H1 (cell line): Measurements from ENCODE around the gene ST7L. TPM values are rescaled to one million over a fixed set of nuclear protein-coding genes. Genes with fewer than 3 reads are reported as not detected.

Source experiments
- CTCF ChIA-PET: fragments of 300-600 bp; sonication (Branson Sonifier 250); formaldehyde crosslinking; loops from one replicate; lab custom pipeline; 2021; ENCODE audit not compliant: partially characterized antibody; lab: Charles Lee
- POLR2A ChIA-PET: fragments of 300-600 bp; sonication (Branson Sonifier 250); formaldehyde crosslinking; loops from one replicate; lab custom pipeline; 2021; ENCODE audit warnings: inconsistent platforms; ENCODE audit not compliant: partially characterized antibody; lab: Charles Lee
- DNase-seq, 2 experiments: peaks; one replicate each; pipeline versions ENCODE4 v3.0.0 to v3.0.0-alpha.2; 2010 to 2022; ENCODE audit warnings: low spot score in 2 of 2, low read depth in 1 of 2, mixed read lengths in 1 of 2
- FAIRE-seq: peaks from 2 replicates; lab custom pipeline; 2011; peaks lifted over from hg19 to GRCh38; lab: Jason Lieb, UNC
- H2AFZ ChIP-seq: 2 replicates; pipeline ENCODE4 v1.8.1; 2012; ENCODE audit warnings: low read length, inconsistent platforms
- H2AK5ac ChIP-seq: 2 replicates; pipeline ENCODE4 v1.6.1; 2013; ENCODE audit warnings: low read depth, low read length
- H2BK120ac ChIP-seq: replicated peaks from 2 replicates; pipeline ENCODE3; 2013; ENCODE audit warnings: low read depth, low read length, inconsistent platforms
- H2BK12ac ChIP-seq: 2 replicates; pipeline ENCODE4 v1.6.1; 2013; ENCODE audit warnings: low read depth, low read length
- H2BK15ac ChIP-seq: 2 replicates; pipeline ENCODE4 v1.6.1; 2013; ENCODE audit warnings: low read length
- H2BK20ac ChIP-seq: 2 replicates; pipeline ENCODE4 v1.6.1; 2013; ENCODE audit warnings: low read length
- H2BK5ac ChIP-seq: 2 replicates; pipeline ENCODE4 v1.6.1; 2013; ENCODE audit warnings: low read depth, low read length
- H3K14ac ChIP-seq: 2 replicates; pipeline ENCODE4 v1.6.1; 2013; ENCODE audit warnings: inconsistent platforms; ENCODE audit not compliant: insufficient read length
- H3K18ac ChIP-seq: 2 replicates; pipeline ENCODE4 v1.6.1; 2013; ENCODE audit warnings: low read length; ENCODE audit errors: extremely low read depth
- H3K23ac ChIP-seq: 2 replicates; pipeline ENCODE4 v1.6.1; 2013; ENCODE audit warnings: inconsistent platforms; ENCODE audit not compliant: insufficient read length
- H3K23me2 ChIP-seq: 2 replicates; pipeline ENCODE4 v1.6.1; 2013; ENCODE audit warnings: low read depth, low read length
- H3K27ac ChIP-seq: 2 replicates; pipeline ENCODE4 v1.6.1; 2011; ENCODE audit warnings: low read depth, low read length, inconsistent platforms
- H3K27me3 ChIP-seq, 4 experiments: replicated peaks in 1 of 4; 1 replicate in 1 of 4; 2 replicates in 3 of 4; pipeline versions ENCODE4 v1.6.1 to v1.8.1; 2011 to 2013; ENCODE audit warnings: low read length in 3 of 4, mild to moderate bottlenecking in 3 of 4, inconsistent platforms in 2 of 4, mixed read lengths in 2 of 4, moderate library complexity in 1 of 4; ENCODE audit not compliant: control insufficient read depth in 3 of 4, insufficient read depth in 3 of 4; ENCODE audit errors: extremely low read depth in 1 of 4
- H3K36me3 ChIP-seq, 4 experiments: 2 replicates each; pipeline versions ENCODE4 v1.6.1 to v1.8.1; 2011 to 2013; ENCODE audit warnings: mild to moderate bottlenecking in 4 of 4, low read length in 3 of 4, moderate library complexity in 2 of 4, control low read depth in 1 of 4, inconsistent platforms in 1 of 4; ENCODE audit not compliant: insufficient read depth in 4 of 4, control insufficient read depth in 2 of 4
- H3K4ac ChIP-seq: replicated peaks from 2 replicates; pipeline ENCODE3; 2013; ENCODE audit warnings: low read length, low read depth, mixed read lengths, inconsistent platforms; ENCODE audit not compliant: insufficient read length
- H3K4me1 ChIP-seq, 4 experiments: replicated peaks in 1 of 4; 1 replicate in 1 of 4; 2 replicates in 3 of 4; pipeline versions ENCODE4 v1.6.1 to v1.8.1; 2011 to 2013; ENCODE audit warnings: low read length in 3 of 4, inconsistent platforms in 2 of 4, mixed read lengths in 1 of 4; ENCODE audit not compliant: insufficient read depth in 4 of 4, control insufficient read depth in 3 of 4
- H3K4me2 ChIP-seq, 2 experiments: 2 replicates each; pipeline versions ENCODE4 v1.6.1 to v1.8.1; 2011 to 2013; ENCODE audit warnings: low read depth in 2 of 2, low read length in 2 of 2, control low read depth in 1 of 2, inconsistent platforms in 1 of 2, mild to moderate bottlenecking in 1 of 2; ENCODE audit not compliant: insufficient read depth in 1 of 2
- H3K4me3 ChIP-seq, 4 experiments: fragments of 200-600, 300-600 bp in 1 of 4; sonication (generic), shearing (Covaris generic), sonication (Bioruptor Twin) in 1 of 4; 2 replicates each; pipeline versions ENCODE4 v1.5.1 to v1.8.1; 2011 to 2016; ENCODE audit warnings: low read length in 4 of 4, low read depth in 3 of 4, control low read depth in 2 of 4, inconsistent platforms in 2 of 4, mild to moderate bottlenecking in 2 of 4, mixed read lengths in 1 of 4, moderate library complexity in 1 of 4; ENCODE audit not compliant: insufficient read depth in 2 of 4; ENCODE audit errors: extremely low read depth in 1 of 4
- H3K56ac ChIP-seq: replicated peaks from 2 replicates; pipeline ENCODE3; 2013; ENCODE audit warnings: low read depth, mild to moderate bottlenecking, mixed read lengths, low read length, inconsistent platforms; ENCODE audit not compliant: insufficient read length
- H3K79me1 ChIP-seq: 2 replicates; pipeline ENCODE4 v1.6.1; 2013; ENCODE audit warnings: low read depth, low read length, control low read depth
- H3K79me2 ChIP-seq, 2 experiments: 2 replicates each; pipeline versions ENCODE4 v1.6.1 to v1.8.1; 2012 to 2013; ENCODE audit warnings: low read length in 2 of 2, mild to moderate bottlenecking in 2 of 2, inconsistent platforms in 1 of 2; ENCODE audit not compliant: insufficient read depth in 2 of 2, control insufficient read depth in 1 of 2
- H3K9ac ChIP-seq, 4 experiments: replicated peaks in 1 of 4; 1 replicate in 1 of 4; 2 replicates in 3 of 4; pipeline versions ENCODE4 v1.6.1 to v1.8.1; 2011 to 2013; ENCODE audit warnings: low read depth in 3 of 4, low read length in 3 of 4, control low read depth in 2 of 4, mild to moderate bottlenecking in 2 of 4, moderate library complexity in 2 of 4, inconsistent platforms in 1 of 4; ENCODE audit errors: extremely low read depth in 1 of 4
- H3K9me3 ChIP-seq, 2 experiments: 2 replicates each; pipeline versions ENCODE4 v1.6.1 to v1.8.1; 2012 to 2013; ENCODE audit warnings: mild to moderate bottlenecking in 2 of 2, moderate library complexity in 2 of 2, control low read depth in 1 of 2, inconsistent platforms in 1 of 2, low read depth in 1 of 2, low read length in 1 of 2, mixed read lengths in 1 of 2; ENCODE audit not compliant: insufficient read depth in 2 of 2
- H4K20me1 ChIP-seq, 2 experiments: replicated peaks in 1 of 2; 2 replicates each; pipeline versions ENCODE3 to v1.8.1; 2011 to 2013; ENCODE audit warnings: inconsistent platforms in 2 of 2, low read length in 2 of 2, mild to moderate bottlenecking in 1 of 2; ENCODE audit not compliant: insufficient read depth in 2 of 2, control insufficient read depth in 1 of 2
- H4K5ac ChIP-seq: 2 replicates; pipeline ENCODE4 v1.6.1; 2013; ENCODE audit warnings: low read length, low read depth, mixed read lengths, inconsistent platforms; ENCODE audit not compliant: insufficient read length
- H4K8ac ChIP-seq: 2 replicates; pipeline ENCODE4 v1.8.0; 2013; ENCODE audit warnings: mild to moderate bottlenecking, moderate library complexity, low read length, inconsistent platforms; ENCODE audit not compliant: insufficient read depth; ENCODE audit errors: extremely low read depth
- H4K91ac ChIP-seq: replicated peaks from 2 replicates; pipeline ENCODE3; 2013; ENCODE audit warnings: low read length, mixed read lengths, inconsistent platforms; ENCODE audit not compliant: insufficient read length
- BCL11A ChIP-seq, 2 experiments: IDR thresholded peaks; one replicate each; pipeline ENCODE4 v1.6.1; 2011; ENCODE audit warnings: low read depth in 2 of 2, low read length in 2 of 2, mild to moderate bottlenecking in 2 of 2
- CEBPB ChIP-seq: IDR thresholded peaks from 2 replicates; pipeline ENCODE4 v1.6.1; 2012; ENCODE audit warnings: low read depth, low read length
- EGR1 ChIP-seq: IDR thresholded peaks from 2 replicates; pipeline ENCODE4 v1.6.1; 2011; ENCODE audit warnings: low read depth, low read length, borderline replicate concordance
- EZH2 ChIP-seq: fragments of 200-600 bp; sonication (generic); IDR thresholded peaks from 2 replicates; pipeline ENCODE4 v1.7.1; 2012; ENCODE audit warnings: low read depth, mild to moderate bottlenecking, moderate library complexity, low read length, inconsistent platforms; ENCODE audit not compliant: severe bottlenecking
- GTF2F1 ChIP-seq: IDR thresholded peaks from 2 replicates; pipeline ENCODE4 v1.6.1; 2012; ENCODE audit warnings: low read depth, low read length, improper control_type of control experiment, borderline replicate concordance
- HDAC2 ChIP-seq, 2 experiments: fragments of 300-600 bp in 1 of 2; sonication (generic) in 1 of 2; IDR thresholded peaks; 2 replicates each; pipeline ENCODE4 v1.6.1; 2011 to 2012; ENCODE audit warnings: low read depth in 2 of 2, low read length in 2 of 2, mild to moderate bottlenecking in 2 of 2, moderate library complexity in 2 of 2, borderline replicate concordance in 1 of 2, inconsistent platforms in 1 of 2
- KDM4A ChIP-seq: IDR thresholded peaks from one replicate; pipeline ENCODE4 v1.7.1; 2012; ENCODE audit warnings: low read depth, mild to moderate bottlenecking, moderate library complexity, low read length, inconsistent platforms; ENCODE audit not compliant: severe bottlenecking
- RAD21 ChIP-seq, 2 experiments: IDR thresholded peaks in 1 of 2; conservative IDR thresholded peaks in 1 of 2; 2 replicates each; pipeline ENCODE4 v1.6.1; 2011; ENCODE audit warnings: low read depth in 2 of 2, low read length in 2 of 2, improper control_type of control experiment in 1 of 2, inconsistent platforms in 1 of 2, mild to moderate bottlenecking in 1 of 2, moderate library complexity in 1 of 2
- SP2 ChIP-seq: IDR thresholded peaks from 2 replicates; pipeline ENCODE4 v1.6.1; 2012; ENCODE audit warnings: mild to moderate bottlenecking, low read length, inconsistent platforms
- SRF ChIP-seq: IDR thresholded peaks from 2 replicates; pipeline ENCODE4 v1.6.1; 2011; ENCODE audit warnings: mild to moderate bottlenecking, low read depth, low read length, moderate library complexity
- YY1 ChIP-seq: IDR thresholded peaks from 2 replicates; pipeline ENCODE4 v1.6.1; 2011; ENCODE audit warnings: low read depth, mild to moderate bottlenecking, low read length
- WGBS, 2 experiments: shearing (Covaris generic) in 1 of 2; methylation state at CpG; one replicate each; pipeline versions ENCODE4 v1.1.6 to v1.1.7; 2013 to 2015; ENCODE audit warnings: low lambda C conversion rate in 2 of 2, mixed read lengths in 2 of 2, inconsistent platforms in 1 of 2, low coverage in 1 of 2, missing lambda C conversion rate in 1 of 2; ENCODE audit not compliant: insufficient replicate concordance in 2 of 2, insufficient coverage in 1 of 2, insufficient read length in 1 of 2; ENCODE audit errors: extremely low coverage in 1 of 2, missing lambda C conversion rate in 1 of 2; 5-methylcytosine and 5-hydroxymethylcytosine counted together
- polyA plus RNA-seq, 7 experiments: library from polyadenylated mRNA; depleted of rRNA in 3 of 7; stranded (reverse) in 5 of 7; unstranded in 2 of 7; fragments of >200 nt in 5 of 7; fragments of 200-250 nt in 2 of 7; gene quantifications; 1 replicate in 5 of 7; 2 replicates in 1 of 7; 4 replicates in 1 of 7; pipeline versions ENCODE4 v1.2.1 to v1.2.3, GENCODE V29; 2011 to 2013; ENCODE audit warnings: missing spikeins in 2 of 7, mixed read lengths in 2 of 7
- total RNA-seq: library from RNA; stranded (reverse); fragmentation: NEBNext Ultra II Directional; extraction: Animal tissue kit (Norgen Biotek cat#: 25700); gene quantifications from 2 replicates; pipeline ENCODE4 v1.2.1, GENCODE V29; 2021
- TF ChIP-seq, protein P1 (sequence below): IDR thresholded peaks from 2 replicates; pipeline ENCODE4 v1.6.1; 2011; ENCODE audit warnings: low read length, improper control_type of control experiment

Gene ST7L
- total and polyA plus RNA-seq, 2 of the 8 experiments (the other 6 are each of a cell fraction or from before 2014, with no cell fraction given), result 9.6 to 16.2 TPM

DNA sequence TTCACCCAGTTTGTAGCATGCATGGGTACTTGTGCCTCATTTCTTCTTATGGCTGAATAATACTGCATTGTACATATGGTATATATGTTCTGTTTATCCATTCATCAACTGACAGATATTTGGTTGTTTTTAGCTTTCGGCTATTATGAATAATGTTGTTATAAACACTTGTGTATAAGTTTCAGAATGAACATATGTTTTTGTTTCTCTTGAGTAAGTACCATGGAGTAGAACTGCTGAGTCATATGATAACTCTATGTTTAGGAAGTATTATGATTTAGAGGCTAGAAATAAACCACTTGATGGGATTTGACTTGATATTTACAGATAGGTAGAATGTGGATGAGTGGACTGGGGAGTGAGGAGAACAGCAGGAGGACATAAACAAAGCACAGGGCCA lies 61.6 kb downstream of the ST7L start:
- Histone ChIP-seq H3K4ac (no peak overlapping the region), H2BK120ac (no peak overlapping the region), H3K9me3 (no peaks in the 10 kb centered on the region), H3K79me1 (no peaks in the 10 kb centered on the region), H4K8ac (no peak overlapping the region), H2BK12ac (no peak overlapping the region), H3K23ac (no peak overlapping the region), H2BK5ac (no peak overlapping the region), H2BK20ac (no peak overlapping the region), H3K4me1 (no peaks in the 10 kb centered on the region), H3K14ac (no peak overlapping the region), H3K23me2 (no peaks in the 10 kb centered on the region), H3K4me2 (no peak overlapping the region), H3K56ac (no peak overlapping the region), H3K36me3 (no peaks in the 10 kb centered on the region; a peak in 1 of 8 replicates), H2AFZ (no peak overlapping the region), H2AK5ac (no peak overlapping the region), H4K5ac (no peak overlapping the region), H3K4me3 (no peak overlapping the region), H3K79me2 (no peaks in the 10 kb centered on the region), H3K27ac (no peak overlapping the region), H3K18ac (no peak overlapping the region), H4K91ac (no peak overlapping the region), H2BK15ac (no peak overlapping the region), H3K9ac (no peak overlapping the region), H3K27me3 (no peaks in the 10 kb centered on the region), H4K20me1 (no peaks in the 10 kb centered on the region)
- ChIA-PET CTCF (interaction anchor here (1.7 kb wide), 1 partner anchor 15 kb away, joined by 3 read pairs; no protein-coding TSS in a partner anchor), POLR2A (no interaction called here)
- FAIRE-seq, result no peak
- DNase-seq, result no peak
- WGBS, 2 experiments, result 72% methylated on average over 1 of the region's 1 CpG; no CpG with 5 or more reads in 1 of the 2 experiments
- TF ChIP-seq SP2 (no peak), SRF (no peak), HDAC2 (IDR thresholded peaks at IDR 0.05; ENCODE audit: borderline replicate concordance in 1 of 2, low read depth in 2 of 2, low read length in 2 of 2) (no peak), KDM4A (no peak), GTF2F1 (no peak), EGR1 (no peak), CEBPB (no peak), YY1 (no peak), BCL11A (IDR thresholded peaks at IDR 0.05; ENCODE audit: low read depth in 2 of 2, low read length in 2 of 2) (no peak), RAD21 (IDR thresholded peaks at IDR 0.05 in 1 of 2, conservative IDR thresholded peaks at IDR 0.05 in 1 of 2; ENCODE audit: low read depth in 2 of 2, low read length in 2 of 2) (no peak), EZH2 (no peak)
- TF ChIP-seq, protein P1, sequence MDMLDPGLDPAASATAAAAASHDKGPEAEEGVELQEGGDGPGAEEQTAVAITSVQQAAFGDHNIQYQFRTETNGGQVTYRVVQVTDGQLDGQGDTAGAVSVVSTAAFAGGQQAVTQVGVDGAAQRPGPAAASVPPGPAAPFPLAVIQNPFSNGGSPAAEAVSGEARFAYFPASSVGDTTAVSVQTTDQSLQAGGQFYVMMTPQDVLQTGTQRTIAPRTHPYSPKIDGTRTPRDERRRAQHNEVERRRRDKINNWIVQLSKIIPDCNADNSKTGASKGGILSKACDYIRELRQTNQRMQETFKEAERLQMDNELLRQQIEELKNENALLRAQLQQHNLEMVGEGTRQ, result no peak
